ENCODE results near the gene NANOGP8.
"Not testable (repeated sequence)": the region's sequence is repeated elsewhere in the genome, so short reads cannot be mapped to it uniquely, and the experiment has no call there.

The NANOGP8 gene

GRCh38 chr15:35092846-35093245, 7.8 kb upstream of the NANOGP8 start:
- DNase-seq: no peak

GRCh38 chr15:35092311-35092710, 7.2 kb upstream of the NANOGP8 start:
- DNase-seq: no peak

GRCh38 chr15:35090104-35090807, 5.2 kb upstream of the NANOGP8 start:
- DNase-seq: no peak

- DNase-seq: no peak
Measured at GRCh38 chr15:35089551-35089950, 4.5 kb upstream of the NANOGP8 start.

DNA sequence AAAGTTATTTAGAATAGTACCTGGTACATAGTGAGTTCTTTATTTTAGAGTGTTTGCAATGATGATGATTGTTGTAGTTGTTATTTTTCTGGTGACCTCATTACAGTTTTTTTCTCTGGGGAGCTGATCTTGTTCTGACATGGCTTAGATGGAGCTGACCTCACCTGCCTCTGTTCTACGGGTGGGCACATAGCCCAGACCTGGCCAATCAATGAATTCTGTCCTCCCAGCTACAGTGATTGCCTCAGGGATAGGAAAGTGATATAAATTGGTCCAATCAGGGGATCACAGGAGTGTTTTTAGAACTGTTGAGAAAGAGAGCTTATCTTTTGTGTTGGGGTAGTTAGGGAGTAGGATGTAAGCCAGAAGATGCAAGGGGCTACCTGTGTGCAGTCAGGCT, 3.2 kb upstream of the NANOGP8 start:
- no peak for DNase-seq

GRCh38 chr15:35087759-35088158, 2.7 kb upstream of the NANOGP8 start:
- DNase-seq: no peak

DNA sequence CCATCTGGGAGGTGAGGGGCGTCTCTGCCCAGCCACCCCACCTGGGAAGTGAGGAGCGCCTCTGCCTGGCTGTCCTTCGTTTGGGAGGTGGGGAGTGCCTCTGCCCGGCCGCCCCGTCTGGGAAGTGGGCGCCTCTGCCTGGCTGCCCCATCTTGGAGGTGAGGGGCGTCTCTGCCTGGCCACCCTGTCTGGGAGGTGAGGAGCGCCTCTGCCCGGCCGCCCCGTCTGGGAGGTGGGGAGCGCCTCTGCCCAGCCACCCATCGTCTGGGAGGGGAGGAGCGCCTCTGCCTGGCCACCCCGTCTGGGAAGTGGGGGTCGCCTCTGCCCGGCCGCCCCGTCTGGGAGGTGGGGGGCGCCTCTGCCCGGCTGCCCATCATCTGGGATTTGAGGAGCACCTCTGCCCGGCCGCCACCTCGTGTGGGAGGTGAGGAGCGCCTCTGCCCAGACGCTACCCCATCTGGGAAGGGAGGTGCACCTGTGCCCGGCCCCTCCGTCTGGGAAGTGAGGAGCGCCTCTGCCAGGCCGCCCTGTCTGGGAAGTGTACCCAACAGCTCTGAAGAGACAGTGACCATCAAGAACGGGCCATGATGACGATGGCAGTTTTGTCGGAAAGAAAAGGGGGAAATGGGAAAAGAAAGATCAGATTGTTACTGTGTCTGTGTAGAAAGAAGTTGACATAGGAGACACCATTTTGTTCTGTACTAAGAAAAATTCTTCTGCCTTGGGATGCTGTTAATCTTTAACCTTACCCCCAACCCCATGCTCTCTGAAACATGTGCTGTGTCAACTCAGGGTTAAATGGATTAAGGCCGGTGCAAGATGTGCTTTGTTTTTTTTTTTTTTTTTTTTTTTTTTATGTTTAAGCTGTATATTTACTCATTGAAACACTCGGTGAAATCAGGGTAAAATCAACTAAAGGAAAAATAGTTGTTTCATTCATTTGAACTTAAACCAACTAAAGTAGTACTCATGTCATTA, 2.4 kb downstream of the NANOGP8 start:
- DNase-seq: not testable (repeated sequence)

DNA sequence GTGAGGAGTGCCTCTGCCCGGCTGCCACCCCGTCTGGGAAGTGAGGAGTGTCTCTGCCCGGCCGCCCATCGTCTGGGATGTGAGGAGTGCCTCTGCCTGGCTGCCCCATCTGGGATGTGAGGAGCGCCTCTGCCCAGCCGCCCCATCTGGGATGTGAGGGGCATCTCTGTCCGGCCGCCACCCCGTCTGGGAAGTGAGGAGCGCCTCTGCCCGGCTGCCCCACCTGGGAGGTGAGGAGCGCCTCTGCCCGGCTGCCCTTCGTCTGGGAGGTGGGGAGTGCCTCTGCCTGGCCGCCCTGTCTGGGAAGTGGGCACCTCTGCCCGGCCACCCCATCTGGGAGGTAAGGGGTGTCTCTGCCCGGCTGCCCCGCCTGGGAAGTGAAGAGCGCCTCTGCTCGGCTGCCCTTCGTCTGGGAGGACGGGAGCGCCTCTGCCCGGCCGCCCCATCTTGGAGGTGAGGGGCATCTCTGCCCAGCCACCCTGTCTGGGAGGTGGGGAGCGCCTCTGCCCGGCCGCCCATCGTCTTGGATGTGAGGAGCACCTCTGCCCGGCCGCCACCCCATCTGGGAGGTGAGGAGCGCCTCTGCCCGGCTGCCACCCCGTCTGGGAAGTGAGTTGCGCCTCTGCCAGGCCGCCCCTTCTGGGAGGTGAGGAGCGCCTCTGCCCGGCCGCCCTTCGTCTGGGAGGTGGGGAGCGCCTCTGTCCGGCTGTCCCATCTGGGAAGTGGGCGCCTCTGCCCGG, 3.3 kb downstream of the NANOGP8 start:
- not testable (repeated sequence) for DNase-seq

DNA sequence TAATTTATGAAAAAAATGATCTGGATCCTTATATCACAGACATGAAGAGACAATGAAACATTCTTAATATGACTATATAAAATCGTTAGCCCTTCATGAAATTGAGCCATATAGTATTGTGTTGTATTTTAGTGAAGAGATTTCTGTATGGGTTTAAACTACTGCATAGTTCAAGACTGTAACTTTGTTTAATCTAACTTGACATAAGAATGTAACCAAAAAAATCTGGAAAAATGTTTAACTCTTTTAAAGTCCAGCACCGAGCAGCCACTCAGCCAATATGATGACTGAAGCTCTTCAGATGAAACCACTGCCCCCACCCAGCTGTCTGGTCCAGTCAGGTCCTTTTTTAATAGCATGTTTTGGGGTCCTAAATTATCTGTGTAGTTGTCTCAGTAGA, 4.9 kb downstream of the NANOGP8 start:
- DNase-seq: no peak

- peak; percentile 46 for DNase-seq
Measured at GRCh38 chr15:35078221-35078915, 6.7 kb downstream of the NANOGP8 start.

GRCh38 chr15:35071106-35071505, 14.0 kb downstream of the NANOGP8 start:
- DNase-seq: no peak

GRCh38 chr15:35068846-35069475, 16.1 kb downstream of the NANOGP8 start:
- DNase-seq: no peak

DNA sequence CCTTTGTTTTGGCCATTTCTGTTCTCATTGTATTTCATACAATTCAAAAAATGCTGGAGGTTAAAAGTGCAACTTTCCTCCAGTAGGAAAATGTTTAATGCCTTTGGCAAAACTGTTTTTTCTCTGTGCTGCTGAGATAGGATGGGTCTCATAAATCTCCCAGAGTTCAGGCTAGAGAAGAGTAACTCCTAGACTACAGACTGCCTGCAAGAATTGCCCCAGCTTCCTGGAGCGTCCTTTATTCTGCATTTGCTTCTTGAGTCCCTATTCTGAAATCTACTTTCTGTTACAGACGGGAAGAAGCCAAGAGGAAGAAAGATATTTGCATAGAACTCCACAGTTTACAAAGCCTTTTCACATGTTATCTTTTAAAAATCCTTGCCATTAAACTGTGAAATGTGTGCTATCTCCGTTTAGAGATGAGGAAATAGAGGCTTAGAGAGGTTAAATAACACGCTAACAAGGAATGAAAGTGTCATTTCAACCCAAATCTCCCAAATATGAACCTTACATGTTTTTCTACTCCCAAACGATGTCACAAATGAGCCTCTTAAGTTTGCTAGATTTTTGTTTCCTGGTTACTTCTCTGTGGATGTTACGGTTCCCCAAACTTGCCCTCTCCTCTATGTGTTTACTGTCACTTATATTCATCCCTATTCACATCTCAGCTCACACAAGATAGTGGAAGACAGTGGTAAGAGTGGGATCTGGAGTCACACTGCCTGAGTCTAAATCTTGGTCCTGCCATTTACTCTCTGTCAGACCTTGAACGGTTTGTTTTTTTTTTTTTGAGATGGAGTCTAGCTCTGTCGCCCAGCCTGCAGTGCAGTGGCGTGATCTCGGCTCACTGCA, 17.4 kb downstream of the NANOGP8 start:
- no peak for DNase-seq

GRCh38 chr15:35066094-35066493, 19.0 kb downstream of the NANOGP8 start:
- no peak for DNase-seq

- DNase-seq: no peak
Measured at GRCh38 chr15:35064576-35065190, 20.4 kb downstream of the NANOGP8 start.

GRCh38 chr15:35062738-35063099, 22.4 kb downstream of the NANOGP8 start:
- no peak for DNase-seq

GRCh38 chr15:35061825-35062737, 23.0 kb downstream of the NANOGP8 start:
- no peak for DNase-seq

- DNase-seq: no peak
Measured at GRCh38 chr15:35061161-35061824, 23.8 kb downstream of the NANOGP8 start.

DNA sequence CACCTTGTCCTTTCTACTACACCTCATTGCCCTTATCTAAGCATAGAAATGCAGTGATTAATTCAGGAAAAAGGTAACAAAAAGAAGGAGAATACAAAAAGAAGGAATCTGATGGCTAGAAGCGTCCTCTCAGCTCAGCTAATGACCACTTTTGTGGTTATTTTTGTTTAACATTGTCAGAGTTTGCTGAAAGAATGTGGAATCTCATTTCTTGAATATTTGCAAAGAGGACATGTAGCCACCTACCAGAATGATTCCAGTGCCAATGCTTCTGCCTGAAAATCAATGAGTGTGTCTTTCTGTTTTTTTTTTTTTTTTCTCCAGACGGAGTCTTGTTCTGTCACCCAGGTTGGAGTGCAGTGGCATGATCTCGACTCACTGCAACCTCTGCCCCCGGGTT, 24.5 kb downstream of the NANOGP8 start:
- DNase-seq: no peak
